Measurements from ENCODE around the gene LRRC45. TPM values are rescaled to one million over a fixed set of nuclear protein-coding genes. Genes with fewer than 3 reads are reported as not detected.

LRRC45 gene
- total RNA-seq, 1 experiment from 2014 or later: 34.3 TPM

DNA sequence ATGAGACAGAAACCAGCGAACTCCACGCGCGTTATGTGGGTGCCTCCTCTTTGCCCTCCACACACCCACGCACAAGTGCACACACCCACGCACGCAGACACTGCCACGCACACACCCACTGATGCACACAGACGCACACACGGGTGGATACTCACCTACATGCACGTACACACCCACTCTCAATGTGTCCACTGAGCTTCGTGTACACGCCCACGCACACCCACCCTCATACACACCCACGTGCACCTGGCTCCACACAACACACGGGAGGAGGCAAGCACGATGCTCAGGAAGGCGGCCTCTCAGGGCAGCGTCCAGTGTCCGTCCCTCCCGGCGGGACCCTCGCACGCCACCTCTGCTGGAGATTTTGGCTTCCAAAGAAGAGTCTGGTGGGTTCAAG is 24.3 kb downstream of the LRRC45 start:
- TF ChIP-seq EZH2 (IDR thresholded peaks at IDR 0.05; ENCODE audit: borderline replicate concordance, low read depth, low read length, poor library complexity, severe bottlenecking): no peak
- TF ChIP-seq, protein P1, sequence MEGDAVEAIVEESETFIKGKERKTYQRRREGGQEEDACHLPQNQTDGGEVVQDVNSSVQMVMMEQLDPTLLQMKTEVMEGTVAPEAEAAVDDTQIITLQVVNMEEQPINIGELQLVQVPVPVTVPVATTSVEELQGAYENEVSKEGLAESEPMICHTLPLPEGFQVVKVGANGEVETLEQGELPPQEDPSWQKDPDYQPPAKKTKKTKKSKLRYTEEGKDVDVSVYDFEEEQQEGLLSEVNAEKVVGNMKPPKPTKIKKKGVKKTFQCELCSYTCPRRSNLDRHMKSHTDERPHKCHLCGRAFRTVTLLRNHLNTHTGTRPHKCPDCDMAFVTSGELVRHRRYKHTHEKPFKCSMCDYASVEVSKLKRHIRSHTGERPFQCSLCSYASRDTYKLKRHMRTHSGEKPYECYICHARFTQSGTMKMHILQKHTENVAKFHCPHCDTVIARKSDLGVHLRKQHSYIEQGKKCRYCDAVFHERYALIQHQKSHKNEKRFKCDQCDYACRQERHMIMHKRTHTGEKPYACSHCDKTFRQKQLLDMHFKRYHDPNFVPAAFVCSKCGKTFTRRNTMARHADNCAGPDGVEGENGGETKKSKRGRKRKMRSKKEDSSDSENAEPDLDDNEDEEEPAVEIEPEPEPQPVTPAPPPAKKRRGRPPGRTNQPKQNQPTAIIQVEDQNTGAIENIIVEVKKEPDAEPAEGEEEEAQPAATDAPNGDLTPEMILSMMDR (conservative IDR thresholded peaks at IDR 0.05; ENCODE audit: low read depth, low read length): no peak
- peaks cover 25% of the 10 kb centered on the region for H3K36me3 ChIP-seq (ENCODE audit: insufficient read depth, low read length, poor library complexity, severe bottlenecking)
- no peak overlapping the region for H3K4me3 ChIP-seq (ENCODE audit: low read depth, low read length, poor library complexity, severe bottlenecking)
- DNase-seq (ENCODE audit: low spot score): no peak
- POLR2A ChIA-PET (ENCODE audit: low non-redundant PET): no interaction called here
- H3K9me3 ChIP-seq (ENCODE audit: low read depth, low read length, poor library complexity, severe bottlenecking): no peaks in the 10 kb centered on the region
- peaks cover under 1% of the 10 kb centered on the region for H3K4me1 ChIP-seq (ENCODE audit: insufficient read depth, low read length, poor library complexity, severe bottlenecking)
- CTCF ChIA-PET: no interaction called here
- intact Hi-C loops (cut with micrococcal nuclease; ENCODE audit: unreplicated experiment): no loop called here
- H3K27me3 ChIP-seq (replicated peaks; ENCODE audit: insufficient read depth, low read depth, low read length, poor library complexity): no peaks in the 10 kb centered on the region
- BruUV-seq (replicated peaks): no TSS peak
- H3K27ac ChIP-seq (ENCODE audit: low read depth, low read length, poor library complexity, severe bottlenecking): no peak overlapping the region

DNA sequence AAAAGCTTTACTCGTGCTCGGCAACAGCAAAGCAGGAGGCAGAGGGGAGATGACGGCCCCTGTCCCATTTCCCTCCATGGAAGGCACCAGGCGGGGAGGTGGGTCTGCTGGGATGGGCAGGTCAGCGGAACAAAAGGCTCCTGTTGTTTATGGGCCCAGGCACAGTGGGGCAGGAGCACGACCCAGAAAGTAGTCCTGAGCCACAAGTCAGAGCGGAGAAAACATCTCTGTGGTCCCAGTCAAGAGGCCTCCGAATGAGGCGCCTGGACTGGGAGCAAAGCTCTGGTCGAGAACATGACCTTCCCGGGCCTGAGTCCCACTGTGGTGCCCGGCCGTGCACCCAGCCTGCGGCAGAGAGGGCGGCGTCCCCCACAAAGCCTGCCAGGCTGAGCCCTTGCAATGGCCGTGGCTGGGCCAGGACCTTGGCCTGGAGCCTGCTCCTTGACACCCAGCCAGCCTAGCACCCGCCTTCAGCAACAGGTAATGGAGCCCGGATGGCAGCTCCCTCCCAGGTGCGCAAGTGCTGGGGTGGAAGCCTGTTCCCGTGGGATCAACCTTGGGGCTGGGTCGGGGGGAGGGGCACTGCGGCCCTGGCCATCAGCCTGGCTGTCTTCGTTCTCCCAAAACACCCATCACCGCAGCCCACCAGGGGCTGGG is 24.9 kb downstream of the LRRC45 start:
- H3K9me3 ChIP-seq (ENCODE audit: low read depth, low read length, poor library complexity, severe bottlenecking): no peaks in the 10 kb centered on the region
- H3K27me3 ChIP-seq (replicated peaks; ENCODE audit: insufficient read depth, low read depth, low read length, poor library complexity): no peaks in the 10 kb centered on the region
- BruUV-seq (replicated peaks): no TSS peak
- peaks cover 25% of the 10 kb centered on the region for H3K36me3 ChIP-seq (ENCODE audit: insufficient read depth, low read length, poor library complexity, severe bottlenecking)
- H3K4me3 ChIP-seq (ENCODE audit: low read depth, low read length, poor library complexity, severe bottlenecking): no peak overlapping the region
- peaks cover 7% of the 10 kb centered on the region for H3K4me1 ChIP-seq (ENCODE audit: insufficient read depth, low read length, poor library complexity, severe bottlenecking)
- ChIA-PET CTCF (no interaction called here), POLR2A (ENCODE audit: low non-redundant PET) (no interaction called here)
- intact Hi-C loops (cut with micrococcal nuclease; ENCODE audit: unreplicated experiment): no loop called here
- TF ChIP-seq, protein P1 (conservative IDR thresholded peaks at IDR 0.05; ENCODE audit: low read depth, low read length): no peak
- no peak for TF ChIP-seq EZH2 (IDR thresholded peaks at IDR 0.05; ENCODE audit: borderline replicate concordance, low read depth, low read length, poor library complexity, severe bottlenecking)
- DNase-seq (ENCODE audit: low spot score): no peak
- no peak overlapping the region for H3K27ac ChIP-seq (ENCODE audit: low read depth, low read length, poor library complexity, severe bottlenecking)

DNA sequence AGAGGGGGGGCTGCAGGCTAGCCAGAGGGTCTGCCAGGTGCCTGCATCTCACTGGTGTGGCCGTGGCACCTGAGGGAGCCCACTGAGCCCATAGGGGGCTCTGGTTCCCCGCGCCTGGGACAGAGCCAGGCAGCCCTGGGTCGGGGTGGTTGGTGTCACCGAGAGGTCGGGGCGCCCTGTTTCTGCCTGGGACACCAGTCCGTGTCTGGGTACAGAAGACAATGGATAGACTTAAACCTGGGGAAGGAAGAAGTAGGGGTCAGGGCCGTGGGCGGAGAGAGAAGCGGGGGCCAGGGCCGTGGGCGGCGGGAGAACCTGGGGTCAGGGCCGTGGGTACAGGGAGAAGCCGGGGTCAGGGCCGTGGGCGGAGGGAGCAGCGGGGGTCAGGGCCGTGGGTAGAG is 25.5 kb downstream of the LRRC45 start:
- intact Hi-C loops (cut with micrococcal nuclease; ENCODE audit: unreplicated experiment): no loop called here
- H3K9me3 ChIP-seq (ENCODE audit: low read depth, low read length, poor library complexity, severe bottlenecking): no peaks in the 10 kb centered on the region
- no TSS peak for BruUV-seq (replicated peaks)
- peaks cover 25% of the 10 kb centered on the region for H3K36me3 ChIP-seq (ENCODE audit: insufficient read depth, low read length, poor library complexity, severe bottlenecking)
- peaks cover 9% of the 10 kb centered on the region for H3K4me1 ChIP-seq (ENCODE audit: insufficient read depth, low read length, poor library complexity, severe bottlenecking)
- no peak for DNase-seq (ENCODE audit: low spot score)
- ChIA-PET POLR2A (ENCODE audit: low non-redundant PET) (no interaction called here), CTCF (no interaction called here)
- no peaks in the 10 kb centered on the region for H3K27me3 ChIP-seq (replicated peaks; ENCODE audit: insufficient read depth, low read depth, low read length, poor library complexity)
- no peak overlapping the region for H3K4me3 ChIP-seq (ENCODE audit: low read depth, low read length, poor library complexity, severe bottlenecking)
- TF ChIP-seq, protein P1 (conservative IDR thresholded peaks at IDR 0.05; ENCODE audit: low read depth, low read length): no peak
- TF ChIP-seq EZH2 (IDR thresholded peaks at IDR 0.05; ENCODE audit: borderline replicate concordance, low read depth, low read length, poor library complexity, severe bottlenecking): no peak
- no peak overlapping the region for H3K27ac ChIP-seq (ENCODE audit: low read depth, low read length, poor library complexity, severe bottlenecking)
